Activated CD4-positive, CD25-positive, alpha-beta regulatory T cell treated with anti-CD3 and anti-CD28 coated beads, Interleukin-2, amount 50 U/mL, for 16 hours (primary cell): ENCODE results near the gene TGDS.

Source experiments
- DNase-seq: peaks from one replicate; pipeline ENCODE4 v3.0.0-alpha.2; 2020; ENCODE audit warnings: low read depth, low spot score

TGDS gene

GRCh38 chr13:94601446-94602431 is 5.8 kb upstream of the TGDS start, which contains the start of gene GPR180:
Gene GPR180 (plus strand): TSS chr13:94601857. CDS start chr13:94601928, 71 bp downstream.
- peak; percentile 75 for DNase-seq

GRCh38 chr13:94599877-94600276 is 3.9 kb upstream of the TGDS start:
- no peak for DNase-seq

- DNase-seq = no peak
Measured at GRCh38 chr13:94598281-94598680, 2.3 kb upstream of the TGDS start.

- DNase-seq = no peak
Measured at GRCh38 chr13:94596575-94596971, 621 bp upstream of the TGDS start.

- no peak for DNase-seq
Measured at GRCh38 chr13:94595001-94595949, 677 bp downstream of the TGDS start.

GRCh38 chr13:94590744-94591143 is 5.2 kb downstream of the TGDS start:
- no peak for DNase-seq

GRCh38 chr13:94588541-94588940 is 7.4 kb downstream of the TGDS start:
- DNase-seq = no peak

- no peak for DNase-seq
Measured at GRCh38 chr13:94586371-94586770, 9.6 kb downstream of the TGDS start.

GRCh38 chr13:94585543-94586101 is 10.3 kb downstream of the TGDS start:
- no peak for DNase-seq

GRCh38 chr13:94583926-94584325 is 12.0 kb downstream of the TGDS start:
- no peak for DNase-seq

- DNase-seq = no peak
Measured at GRCh38 chr13:94579063-94579462, 16.9 kb downstream of the TGDS start.

- DNase-seq = no peak
Measured at GRCh38 chr13:94569615-94570014, 26.3 kb downstream of the TGDS start.

GRCh38 chr13:94568443-94568842 is 27.5 kb downstream of the TGDS start:
- no peak for DNase-seq

GRCh38 chr13:94567581-94567980 is 28.4 kb downstream of the TGDS start:
- no peak for DNase-seq

- no peak for DNase-seq
Measured at GRCh38 chr13:94561126-94561525, 34.8 kb downstream of the TGDS start.

- DNase-seq = no peak
Measured at GRCh38 chr13:94560116-94560515, 35.8 kb downstream of the TGDS start.

- no peak for DNase-seq
Measured at GRCh38 chr13:94559222-94559795, 36.6 kb downstream of the TGDS start.

- DNase-seq = no peak
Measured at GRCh38 chr13:94558716-94559115, 37.2 kb downstream of the TGDS start.

GRCh38 chr13:94557684-94558235 is 38.2 kb downstream of the TGDS start:
- no peak for DNase-seq

- DNase-seq = no peak
Measured at GRCh38 chr13:94556621-94557020, 39.3 kb downstream of the TGDS start.

- no peak for DNase-seq
Measured at GRCh38 chr13:94556041-94556440, 39.9 kb downstream of the TGDS start.
